ENCODE data around the gene GALK1.

GALK1 gene

DNA sequence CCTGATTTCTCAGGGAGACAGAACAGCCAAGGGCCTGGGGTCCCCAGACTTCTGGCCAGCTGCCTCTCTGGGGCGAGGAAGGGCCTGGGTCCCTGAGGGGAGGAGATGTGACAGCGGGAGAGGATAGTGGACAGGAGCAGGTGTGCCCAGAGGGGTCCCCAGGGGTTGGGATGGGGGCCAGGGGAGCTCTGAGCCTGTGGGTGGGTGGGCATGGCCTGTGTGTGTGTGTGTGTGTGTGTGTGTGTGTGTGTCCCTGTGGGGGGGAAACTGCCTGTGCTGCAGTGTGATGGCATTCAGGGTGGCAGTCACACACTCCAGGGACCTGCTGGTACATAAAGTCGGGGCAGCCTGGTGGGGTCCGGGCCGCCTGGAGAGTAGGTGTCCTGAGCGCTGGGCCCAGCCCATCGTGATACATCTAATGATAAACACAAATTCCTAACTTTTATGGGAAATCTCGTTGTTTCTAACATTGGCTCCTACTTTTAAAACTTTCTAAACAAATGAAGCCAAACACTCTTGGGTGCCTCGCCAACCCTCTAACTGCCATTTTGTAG is 42.4 kb downstream of the GALK1 start:
- DNase-seq, result no peak

DNA sequence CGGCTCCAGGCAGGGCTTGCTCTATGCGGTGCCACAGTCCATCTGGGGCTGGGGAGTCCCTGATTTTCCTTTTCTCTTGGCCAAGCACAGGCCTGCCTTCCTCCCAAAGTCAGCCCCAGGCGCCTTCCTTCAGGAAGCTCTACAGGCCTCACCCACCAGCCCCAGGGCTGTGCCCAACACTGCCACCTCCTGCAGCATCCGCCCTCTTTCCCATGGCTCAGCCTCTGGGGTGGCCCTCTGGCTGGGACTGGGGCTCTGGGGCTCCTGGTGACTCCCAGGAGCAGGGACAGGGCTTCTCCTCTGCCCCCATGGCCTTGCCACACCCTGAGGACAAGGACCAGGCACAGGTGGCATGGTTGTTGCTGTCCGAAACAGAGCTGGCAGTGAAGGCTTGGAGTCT is 42.9 kb downstream of the GALK1 start:
- no peak for DNase-seq

DNA sequence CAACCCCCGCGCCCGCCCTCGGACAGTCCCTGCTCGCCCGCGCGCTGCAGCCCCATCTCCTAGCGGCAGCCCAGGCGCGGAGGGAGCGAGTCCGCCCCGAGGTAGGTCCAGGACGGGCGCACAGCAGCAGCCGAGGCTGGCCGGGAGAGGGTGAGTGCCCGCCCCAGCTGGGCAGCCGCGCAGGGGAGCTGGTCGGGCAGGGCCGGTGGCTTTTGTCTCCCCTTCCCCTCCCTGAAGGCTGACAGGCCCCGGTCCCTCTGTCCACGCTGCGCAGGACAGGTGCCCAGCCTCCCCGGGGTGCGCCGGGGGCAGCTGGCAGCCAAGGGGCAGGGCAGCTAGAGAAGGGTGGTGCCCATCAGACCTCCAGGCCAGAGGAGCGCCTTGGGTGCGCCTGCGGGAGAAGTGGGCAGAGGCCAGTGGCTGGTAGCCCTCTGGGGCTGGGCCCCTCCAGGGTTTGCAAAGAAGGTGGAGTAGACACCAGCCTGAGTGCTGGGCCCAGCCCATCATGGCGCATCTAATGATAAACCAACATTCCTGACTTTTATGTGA is 43.5 kb downstream of the GALK1 start:
- DNase-seq, result no peak

- no peak for DNase-seq
Measured at GRCh38 chr17:75720656-75721462, 44.1 kb downstream of the GALK1 start, which contains the start of gene ITGB4. TSS of gene ITGB4 (plus strand) at chr17:75721459. CDS start at chr17:75724704, 3,245 bp downstream.

DNA sequence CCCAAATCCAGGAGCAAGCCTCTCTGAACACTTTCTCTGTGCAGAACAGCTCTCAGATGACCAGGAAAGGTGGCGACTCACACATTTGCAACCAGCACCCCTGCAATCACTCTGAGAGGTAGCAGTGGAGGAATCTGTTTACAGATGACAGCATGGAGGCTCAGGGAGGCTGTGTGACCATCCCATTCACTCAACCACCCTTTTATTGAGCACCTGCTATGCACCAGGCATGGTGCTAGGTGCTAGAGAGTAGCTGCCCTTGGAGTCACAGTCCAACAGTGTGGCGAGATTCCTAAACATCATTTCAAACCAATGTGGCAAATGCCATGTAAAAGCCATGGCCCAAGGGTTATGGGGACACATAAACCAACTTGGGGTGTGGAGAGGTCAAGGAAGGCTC is 45.3 kb downstream of the GALK1 start:
- no peak for DNase-seq

GRCh38 chr17:75712446-75712845 is 52.5 kb downstream of the GALK1 start:
- no peak for DNase-seq

Data from NCI-H1417 treated with DMSO at 0.1 percent for 48 hours (cell line).